ENCODE results near the gene BRSK1. TPM values are rescaled to one million over a fixed set of nuclear protein-coding genes. Genes with fewer than 3 reads are reported as not detected.
A peak's percentile ranks its signal among the peaks of the same experiment; 100 is the strongest.

The BRSK1 gene
- polyA plus RNA-seq, 6 donors from 2014 or later: not detected

- H3K4me1 Mint-ChIP-seq: peaks cover 31 to 49% (median 39%) of the 10 kb centered on the region in 3 donors
- no peaks in the 10 kb centered on the region for H3K9me3 Mint-ChIP-seq
Observed at GRCh38 chr19:55248166-55248675, 35.6 kb upstream of the BRSK1 start.

GRCh38 chr19:55248704-55249103, 35.1 kb upstream of the BRSK1 start:
- ATAC-seq (ENCODE audit: low read depth in 2 of 2) (no peak), DNase-seq (no peak)
- Mint-ChIP-seq H3K27me3 (no peaks in the 10 kb centered on the region), H3K9me3 (no peaks in the 10 kb centered on the region), H3K36me3 (peaks cover 0 to 14% of the 10 kb centered on the region in 2 donors), H3K4me1 (peaks cover 36 to 54% (median 44%) of the 10 kb centered on the region in 3 donors), H3K27ac (peak overlapping the region in 3 of 6 donors; percentile 69 to 85 (median 76)), H3K4me3 (peak overlapping the region in 6 of 8 donors; percentile 10 to 80 (median 30))

More at GRCh38 chr19:55248166-55248675, 35.6 kb upstream of the BRSK1 start:
- peak overlapping the region in 3 of 6 donors; percentile 9 to 44 (median 38) for H3K27ac Mint-ChIP-seq
- H3K4me3 Mint-ChIP-seq: peak overlapping the region in 6 of 8 donors; percentile 10 to 80 (median 30)
- ATAC-seq (ENCODE audit: low read depth in 2 of 2) (no peak), DNase-seq (no peak)
- no peaks in the 10 kb centered on the region for H3K27me3 Mint-ChIP-seq
- peaks cover 0 to 14% of the 10 kb centered on the region in 2 donors for H3K36me3 Mint-ChIP-seq

GRCh38 chr19:55249841-55250240, 34.0 kb upstream of the BRSK1 start:
- no peak for DNase-seq
- peak overlapping the region in 1 of 8 donors; percentile 61 for H3K4me3 Mint-ChIP-seq
- no peaks in the 10 kb centered on the region for H3K9me3 Mint-ChIP-seq
- H3K4me1 Mint-ChIP-seq: peaks cover 47 to 63% (median 55%) of the 10 kb centered on the region in 3 donors
- no peak overlapping the region for H3K27ac Mint-ChIP-seq
- no peak for ATAC-seq (ENCODE audit: low read depth in 2 of 2)
- H3K36me3 Mint-ChIP-seq: peaks cover 0 to 6% of the 10 kb centered on the region in 2 donors
- no peaks in the 10 kb centered on the region for H3K27me3 Mint-ChIP-seq

- H3K27ac Mint-ChIP-seq: peak overlapping the region; percentile 27 to 100 (median 96)
- no peaks in the 10 kb centered on the region for H3K27me3 Mint-ChIP-seq
- H3K9me3 Mint-ChIP-seq: no peaks in the 10 kb centered on the region
- DNase-seq (no peak), ATAC-seq (ENCODE audit: low read depth in 2 of 2) (no peak)
- H3K4me1 Mint-ChIP-seq: peaks cover 53 to 69% (median 61%) of the 10 kb centered on the region in 3 donors
- H3K4me3 Mint-ChIP-seq: peak overlapping the region in 7 of 8 donors; percentile 62 to 100 (median 96)
- H3K36me3 Mint-ChIP-seq: peaks cover 0 to 6% of the 10 kb centered on the region in 2 donors
Observed at GRCh38 chr19:55250262-55251036, 33.3 kb upstream of the BRSK1 start.

- H3K9me3 Mint-ChIP-seq: no peaks in the 10 kb centered on the region
- peaks cover 0 to 6% of the 10 kb centered on the region in 2 donors for H3K36me3 Mint-ChIP-seq
- no peaks in the 10 kb centered on the region for H3K27me3 Mint-ChIP-seq
- peak overlapping the region; percentile 87 to 100 (median 96) for H3K27ac Mint-ChIP-seq
- ATAC-seq (ENCODE audit: low read depth in 2 of 2) (no peak), DNase-seq (peak; percentile 32)
- peak overlapping the region; percentile 62 to 100 (median 95) for H3K4me3 Mint-ChIP-seq
- H3K4me1 Mint-ChIP-seq: peaks cover 63 to 80% (median 72%) of the 10 kb centered on the region in 3 donors
Observed at GRCh38 chr19:55251341-55252081, 32.3 kb upstream of the BRSK1 start.

GRCh38 chr19:55252760-55253663, 30.8 kb upstream of the BRSK1 start:
- H3K27me3 Mint-ChIP-seq: no peaks in the 10 kb centered on the region
- peak overlapping the region; percentile 87 to 100 (median 98) for H3K4me3 Mint-ChIP-seq
- H3K4me1 Mint-ChIP-seq: peaks cover 76 to 92% (median 86%) of the 10 kb centered on the region in 3 donors
- peaks cover 0 to 12% of the 10 kb centered on the region in 2 donors for H3K36me3 Mint-ChIP-seq
- ATAC-seq (ENCODE audit: low read depth in 2 of 2): peak in 1 of 2 donors; percentile 0
- no peaks in the 10 kb centered on the region for H3K9me3 Mint-ChIP-seq
- H3K27ac Mint-ChIP-seq: peak overlapping the region; percentile 95 to 100 (median 99)
- DNase-seq: no peak

- peak; percentile 93 for DNase-seq
- Mint-ChIP-seq H3K36me3 (peaks cover 0 to 19% of the 10 kb centered on the region in 2 donors), H3K4me3 (peak overlapping the region; percentile 87 to 100 (median 98)), H3K9me3 (no peaks in the 10 kb centered on the region), H3K27me3 (no peaks in the 10 kb centered on the region), H3K4me1 (peaks cover 67 to 82% (median 78%) of the 10 kb centered on the region in 3 donors), H3K27ac (peak overlapping the region; percentile 95 to 100 (median 99))
- peak; percentile 75 to 77 for ATAC-seq (ENCODE audit: low read depth in 2 of 2)
Observed at GRCh38 chr19:55253842-55254624, 29.8 kb upstream of the BRSK1 start.

- peaks cover 70 to 85% (median 80%) of the 10 kb centered on the region in 3 donors for H3K4me1 Mint-ChIP-seq
- ATAC-seq (ENCODE audit: low read depth in 2 of 2) (no peak), DNase-seq (no peak)
- H3K4me3 Mint-ChIP-seq: peak overlapping the region; percentile 87 to 100 (median 98)
- H3K9me3 Mint-ChIP-seq: no peaks in the 10 kb centered on the region
- H3K27ac Mint-ChIP-seq: peak overlapping the region; percentile 95 to 100 (median 99)
- H3K27me3 Mint-ChIP-seq: no peaks in the 10 kb centered on the region
- peaks cover 0 to 24% of the 10 kb centered on the region in 2 donors for H3K36me3 Mint-ChIP-seq
Observed at GRCh38 chr19:55254625-55254977, 29.2 kb upstream of the BRSK1 start.

- ATAC-seq (ENCODE audit: low read depth in 2 of 2) (no peak), DNase-seq (peak; percentile 39)
- Mint-ChIP-seq H3K4me1 (peaks cover 71 to 80% (median 78%) of the 10 kb centered on the region in 3 donors), H3K36me3 (peaks cover 0 to 22% of the 10 kb centered on the region in 2 donors), H3K9me3 (no peaks in the 10 kb centered on the region), H3K4me3 (peak overlapping the region; percentile 87 to 100 (median 98)), H3K27me3 (no peaks in the 10 kb centered on the region), H3K27ac (peak overlapping the region; percentile 88 to 100 (median 98))
Observed at GRCh38 chr19:55255618-55256423, 28.0 kb upstream of the BRSK1 start.

GRCh38 chr19:55256562-55257460, 27.0 kb upstream of the BRSK1 start:
- H3K27ac Mint-ChIP-seq: peak overlapping the region; percentile 94 to 100 (median 98)
- no peak for ATAC-seq (ENCODE audit: low read depth in 2 of 2)
- H3K4me1 Mint-ChIP-seq: peaks cover 61 to 70% (median 68%) of the 10 kb centered on the region in 3 donors
- no peaks in the 10 kb centered on the region for H3K27me3 Mint-ChIP-seq
- no peak for DNase-seq
- peak overlapping the region; percentile 87 to 100 (median 98) for H3K4me3 Mint-ChIP-seq
- H3K9me3 Mint-ChIP-seq: no peaks in the 10 kb centered on the region
- H3K36me3 Mint-ChIP-seq: peaks cover 0 to 19% of the 10 kb centered on the region in 2 donors
